Dermis blood vessel endothelial cell (primary cell): Measurements from ENCODE around the gene EID2. TPM values are rescaled to one million over a fixed set of nuclear protein-coding genes. Genes with fewer than 3 reads are reported as not detected.

Source experiments
- DNase-seq: peaks from one replicate; pipeline ENCODE4 v3.0.0; 2010
- total RNA-seq: library from RNA; depleted of rRNA; stranded (reverse); fragments of >200 nt; gene quantifications from 2 replicates; pipeline ENCODE4 v1.2.3, GENCODE V29; 2014

Gene EID2
- total RNA-seq, 1 donor from 2014 or later: 16.2 TPM

- DNase-seq: no peak
These were observed 38.6 kb downstream of the EID2 start for GRCh38 chr19:39501340-39501739.

GRCh38 chr19:39500543-39500942 lies 39.4 kb downstream of the EID2 start:
- DNase-seq: no peak

GRCh38 chr19:39499932-39500331 lies 40.0 kb downstream of the EID2 start:
- no peak for DNase-seq

- DNase-seq: peak; percentile 28
These were observed 40.9 kb downstream of the EID2 start, which contains the start of gene DLL3 for GRCh38 chr19:39498798-39499642. Gene DLL3, plus strand, starts transcription at chr19:39498947. Its CDS starts 28 bp downstream, at chr19:39498975.

DNA sequence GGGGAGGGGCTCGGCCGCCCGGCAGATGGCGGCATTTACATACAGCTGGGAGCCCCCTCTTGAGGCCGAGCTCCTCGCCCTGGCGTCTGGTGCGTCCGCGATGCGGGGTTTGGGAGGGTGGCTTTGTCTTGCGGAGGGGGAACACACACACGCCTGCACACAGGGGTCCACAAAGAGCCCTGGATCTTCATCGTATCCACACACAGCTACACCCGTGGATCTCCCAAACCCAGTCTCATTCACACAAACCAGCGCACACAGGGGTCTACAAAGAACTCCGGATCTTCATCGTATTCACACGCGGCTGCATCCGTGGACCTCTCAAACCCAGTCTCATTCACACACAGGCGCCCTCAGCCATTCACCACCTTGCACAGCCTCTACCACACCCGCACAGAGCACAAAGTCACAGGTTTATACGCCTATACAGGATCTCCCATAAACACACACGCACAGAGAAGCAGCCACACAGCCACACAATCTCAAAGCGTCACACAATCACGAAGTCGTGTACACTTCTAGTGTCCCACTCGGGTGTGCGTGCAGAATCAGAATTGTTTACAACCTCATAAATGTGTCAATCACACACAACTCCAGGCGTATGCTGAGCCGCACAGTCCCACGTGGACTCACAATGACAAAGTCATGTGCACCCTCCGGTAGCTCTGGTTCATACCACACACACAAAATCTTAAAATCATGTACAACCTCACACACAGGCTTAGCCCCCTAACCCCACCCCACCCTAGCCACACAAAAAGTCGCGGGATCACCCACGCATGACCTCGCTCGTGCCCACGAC lies 41.8 kb downstream of the EID2 start:
- DNase-seq: peak; percentile 60

- no peak for DNase-seq
These were observed 42.3 kb downstream of the EID2 start for GRCh38 chr19:39497701-39497995.

- DNase-seq: no peak
These were observed 43.9 kb downstream of the EID2 start for GRCh38 chr19:39496063-39496462.

DNA sequence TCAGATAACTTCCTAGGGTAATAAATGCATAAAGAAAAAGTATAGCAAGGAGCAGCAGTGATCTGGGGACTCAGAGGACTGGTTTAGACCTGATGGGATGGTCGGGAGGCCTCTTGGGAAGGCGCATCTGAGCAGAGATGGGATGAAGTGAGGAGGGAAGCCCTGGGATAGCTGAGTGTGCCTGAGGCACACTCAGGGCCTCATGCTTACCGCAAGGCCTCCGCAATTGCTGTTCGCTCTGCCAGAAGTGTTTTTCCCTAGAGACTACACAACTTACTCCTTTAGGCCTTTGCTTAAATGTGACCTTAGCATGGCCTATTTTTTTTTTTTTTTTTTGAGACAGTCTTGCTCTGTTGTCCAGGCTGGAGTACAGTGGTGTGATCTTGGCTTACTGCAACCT lies 45.3 kb downstream of the EID2 start:
- DNase-seq: no peak

- no peak for DNase-seq
These were observed 47.2 kb downstream of the EID2 start for GRCh38 chr19:39492788-39493187.

DNA sequence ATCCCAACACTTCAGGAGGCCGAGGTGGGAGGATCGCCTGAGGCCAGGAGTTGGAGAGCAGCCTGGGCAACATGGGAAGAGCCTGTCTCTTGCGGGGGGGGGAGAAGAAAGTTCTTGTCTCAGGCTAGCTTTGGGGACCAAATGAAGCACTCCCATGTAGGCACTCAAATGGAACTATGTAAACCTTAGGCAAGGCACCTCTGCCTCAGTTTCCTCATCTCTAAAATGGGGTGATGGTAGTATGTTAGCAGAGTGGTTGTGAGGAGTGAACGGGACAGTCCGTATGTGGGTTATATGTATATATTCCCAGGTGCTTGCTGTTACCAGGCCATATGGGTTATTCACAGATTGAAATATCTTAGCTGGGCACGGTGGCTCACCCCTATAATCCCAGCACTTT lies 47.7 kb downstream of the EID2 start:
- DNase-seq: no peak

GRCh38 chr19:39489756-39490155 lies 50.2 kb downstream of the EID2 start:
- DNase-seq: no peak

Other genes starting within 250 kb of the EID2 start
- gene IFNL1, start 243.8 kb downstream of the EID2 start, total RNA-seq: not detected in 2 replicates
- gene LRFN1, start 219.3 kb downstream of the EID2 start, total RNA-seq: 0.51 and 0.84 TPM in 2 replicates
- gene GMFG, start 204.1 kb downstream of the EID2 start, total RNA-seq: 89.9 and 196 TPM in 2 replicates
- 32.2 and 55.7 TPM in 2 replicates for gene SAMD4B, start 197.7 kb downstream of the EID2 start, total RNA-seq
- gene PAF1, start 149.1 kb downstream of the EID2 start, total RNA-seq: 29.5 and 34.2 TPM in 2 replicates
- gene MED29, start 148.8 kb downstream of the EID2 start, total RNA-seq: 10.7 and 22.5 TPM in 2 replicates
- 1.0 and 2.4 TPM in 2 replicates for gene ZFP36, start 133.3 kb downstream of the EID2 start, total RNA-seq
- gene PLEKHG2, start 127.5 kb downstream of the EID2 start, total RNA-seq: 13.6 and 22.1 TPM in 2 replicates
- 49.0 and 115 TPM in 2 replicates for gene RPS16, start 104.2 kb downstream of the EID2 start, total RNA-seq
- gene SUPT5H, start 94.6 kb downstream of the EID2 start, total RNA-seq: 35.4 and 67.2 TPM in 2 replicates
- 66.5 and 67.9 TPM in 2 replicates for gene TIMM50, start 59.3 kb downstream of the EID2 start, total RNA-seq
- 0.17 and 0.28 TPM in 2 replicates for gene DLL3, start 41.2 kb downstream of the EID2 start, total RNA-seq
- not detected in 2 replicates for gene SELENOV, start 25.0 kb downstream of the EID2 start, total RNA-seq
- gene EID2B, start 7.3 kb downstream of the EID2 start, total RNA-seq: 2.2 and 2.7 TPM in 2 replicates
- gene LGALS13, start 62.4 kb upstream of the EID2 start, total RNA-seq: not detected in 2 replicates
- gene LGALS16, start 115.8 kb upstream of the EID2 start, total RNA-seq: not detected in 2 replicates
- not detected in 2 replicates for gene LGALS14, start 164.3 kb upstream of the EID2 start, total RNA-seq
- gene CLC, start 197.9 kb upstream of the EID2 start, total RNA-seq: not detected in 2 replicates
- not detected in 2 replicates for gene LEUTX, start 238.7 kb upstream of the EID2 start, total RNA-seq